HG03520 (cell line): Measurements from ENCODE around the gene TMEM107.

Experiments
- ATAC-seq: cut with Tn5 transposase; IDR thresholded peaks from one replicate; pipeline ENCODE4 v1.9.1; 2021; ENCODE audit warnings: mild to moderate bottlenecking, moderate library complexity; ENCODE audit not compliant: unreplicated experiment

Gene TMEM107

GRCh38 chr17:8162997-8163977 is 12.9 kb downstream of the TMEM107 start:
- no peak for ATAC-seq

GRCh38 chr17:8162233-8162996 is 13.8 kb downstream of the TMEM107 start, which contains the start of gene VAMP2:
Gene VAMP2, minus strand, starts transcription at chr17:8162948. Its CDS starts 69 bp downstream, at chr17:8162879.
- ATAC-seq: peak; percentile 39

- ATAC-seq: no peak
Measured at GRCh38 chr17:8161289-8162232, 14.6 kb downstream of the TMEM107 start.

- no peak for ATAC-seq
Measured at GRCh38 chr17:8160741-8161221, 15.4 kb downstream of the TMEM107 start.

GRCh38 chr17:8160224-8160577 is 16.0 kb downstream of the TMEM107 start:
- ATAC-seq: no peak

- ATAC-seq: no peak
Measured at GRCh38 chr17:8159459-8160223, 16.5 kb downstream of the TMEM107 start.

- no peak for ATAC-seq
Measured at GRCh38 chr17:8159032-8159400, 17.2 kb downstream of the TMEM107 start.

GRCh38 chr17:8158267-8159031 is 17.7 kb downstream of the TMEM107 start:
- ATAC-seq: no peak

GRCh38 chr17:8156246-8156992 is 19.8 kb downstream of the TMEM107 start:
- ATAC-seq: peak; percentile 72

GRCh38 chr17:8155996-8156245 is 20.3 kb downstream of the TMEM107 start:
- no peak for ATAC-seq

GRCh38 chr17:8155231-8155995 is 20.8 kb downstream of the TMEM107 start:
- ATAC-seq: no peak

- ATAC-seq: no peak
Measured at GRCh38 chr17:8154608-8155155, 21.5 kb downstream of the TMEM107 start.

- ATAC-seq: no peak
Measured at GRCh38 chr17:8153957-8154607, 22.1 kb downstream of the TMEM107 start.

- no peak for ATAC-seq
Measured at GRCh38 chr17:8153525-8153956, 22.6 kb downstream of the TMEM107 start.

GRCh38 chr17:8153031-8153451 is 23.1 kb downstream of the TMEM107 start:
- ATAC-seq: no peak

- no peak for ATAC-seq
Measured at GRCh38 chr17:8152112-8152775, 23.9 kb downstream of the TMEM107 start, which contains the start of gene PER1. Gene PER1, minus strand, starts transcription at chr17:8152404. Its CDS starts 1,698 bp downstream, at chr17:8150706.
